ENCODE data around the gene DAAM2. TPM values are rescaled to one million over a fixed set of nuclear protein-coding genes. Genes with fewer than 3 reads are reported as not detected.

DAAM2 gene
- total RNA-seq, 1 donor from 2014 or later, result not detected

- Mint-ChIP-seq H3K4me3 (no peak overlapping the region), H3K27ac (no peak overlapping the region), H3K27me3 (peaks cover 17% of the 10 kb centered on the region), H3K4me1 (no peaks in the 10 kb centered on the region), H3K9me3 (no peaks in the 10 kb centered on the region), H3K36me3 (ENCODE audit: low read depth) (no peaks in the 10 kb centered on the region)
- ATAC-seq (ENCODE audit: low read depth) (no peak), DNase-seq (no peak)
- intact Hi-C loops (cut with micrococcal nuclease), result no loop called here
- TF ChIP-seq, protein P1, sequence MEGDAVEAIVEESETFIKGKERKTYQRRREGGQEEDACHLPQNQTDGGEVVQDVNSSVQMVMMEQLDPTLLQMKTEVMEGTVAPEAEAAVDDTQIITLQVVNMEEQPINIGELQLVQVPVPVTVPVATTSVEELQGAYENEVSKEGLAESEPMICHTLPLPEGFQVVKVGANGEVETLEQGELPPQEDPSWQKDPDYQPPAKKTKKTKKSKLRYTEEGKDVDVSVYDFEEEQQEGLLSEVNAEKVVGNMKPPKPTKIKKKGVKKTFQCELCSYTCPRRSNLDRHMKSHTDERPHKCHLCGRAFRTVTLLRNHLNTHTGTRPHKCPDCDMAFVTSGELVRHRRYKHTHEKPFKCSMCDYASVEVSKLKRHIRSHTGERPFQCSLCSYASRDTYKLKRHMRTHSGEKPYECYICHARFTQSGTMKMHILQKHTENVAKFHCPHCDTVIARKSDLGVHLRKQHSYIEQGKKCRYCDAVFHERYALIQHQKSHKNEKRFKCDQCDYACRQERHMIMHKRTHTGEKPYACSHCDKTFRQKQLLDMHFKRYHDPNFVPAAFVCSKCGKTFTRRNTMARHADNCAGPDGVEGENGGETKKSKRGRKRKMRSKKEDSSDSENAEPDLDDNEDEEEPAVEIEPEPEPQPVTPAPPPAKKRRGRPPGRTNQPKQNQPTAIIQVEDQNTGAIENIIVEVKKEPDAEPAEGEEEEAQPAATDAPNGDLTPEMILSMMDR (IDR thresholded peaks at IDR 0.05), result no peak
- POLR2A ChIA-PET, result no interaction called here
- CTCF ChIA-PET, result no interaction called here
Observed at GRCh38 chr6:39804466-39805065, 12.4 kb downstream of the DAAM2 start.

DNA sequence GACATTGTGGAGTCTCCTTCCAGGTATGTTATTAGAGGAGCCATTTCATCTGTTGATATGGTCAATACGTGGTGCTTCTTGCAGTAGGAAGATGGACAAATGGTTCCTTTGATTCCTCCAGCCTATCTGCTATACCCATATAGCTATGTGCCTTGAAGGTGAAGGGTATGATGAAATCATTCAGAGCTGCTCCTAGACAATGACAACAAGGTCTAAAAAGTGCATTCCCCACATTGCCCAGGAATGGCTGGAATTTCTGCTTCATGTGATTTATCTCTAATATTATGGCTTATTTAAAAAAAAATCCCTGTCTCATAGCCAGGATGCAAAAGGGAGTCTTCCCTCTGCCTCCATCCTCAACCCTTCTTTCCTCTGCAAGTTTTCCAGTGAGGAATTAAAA is 14.1 kb downstream of the DAAM2 start:
- Mint-ChIP-seq H3K9me3 (no peaks in the 10 kb centered on the region), H3K27ac (no peak overlapping the region), H3K4me1 (no peaks in the 10 kb centered on the region), H3K4me3 (no peak overlapping the region), H3K27me3 (peaks cover 17% of the 10 kb centered on the region), H3K36me3 (ENCODE audit: low read depth) (no peaks in the 10 kb centered on the region)
- TF ChIP-seq, protein P1 (IDR thresholded peaks at IDR 0.05), result no peak
- ATAC-seq (ENCODE audit: low read depth), result no peak
- intact Hi-C loops (cut with micrococcal nuclease), result no loop called here
- no peak for DNase-seq
- ChIA-PET POLR2A (no interaction called here), CTCF (no interaction called here)

DNA sequence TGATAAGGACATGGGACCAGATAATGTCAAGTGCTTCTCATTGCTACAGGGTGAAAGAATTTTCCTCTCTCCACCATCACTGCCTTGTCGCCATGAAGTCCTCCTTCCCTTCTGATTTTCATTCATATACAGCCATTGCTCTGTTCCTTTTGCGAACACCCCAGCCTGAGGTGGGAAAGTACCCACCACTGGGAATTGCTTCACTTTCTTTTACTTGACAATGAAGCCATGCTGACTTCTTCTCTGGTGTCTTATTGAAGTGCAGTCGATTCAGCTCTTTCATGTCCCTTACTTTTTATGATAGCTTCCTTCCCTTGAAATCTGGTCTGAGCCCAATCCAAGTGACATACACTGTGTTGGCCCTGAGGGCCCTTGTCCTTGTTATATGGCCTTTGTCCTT is 16.2 kb downstream of the DAAM2 start:
- ATAC-seq (ENCODE audit: low read depth), result no peak
- no peak overlapping the region for H3K27ac Mint-ChIP-seq
- H3K4me1 Mint-ChIP-seq, result peaks cover 4% of the 10 kb centered on the region
- peaks cover 18% of the 10 kb centered on the region for H3K27me3 Mint-ChIP-seq
- TF ChIP-seq, protein P1 (IDR thresholded peaks at IDR 0.05), result no peak
- DNase-seq, result no peak
- ChIA-PET CTCF (no interaction called here), POLR2A (no interaction called here)
- no peaks in the 10 kb centered on the region for H3K9me3 Mint-ChIP-seq
- H3K36me3 Mint-ChIP-seq (ENCODE audit: low read depth), result no peaks in the 10 kb centered on the region
- intact Hi-C loops (cut with micrococcal nuclease), result no loop called here
- no peak overlapping the region for H3K4me3 Mint-ChIP-seq

GRCh38 chr6:39808964-39809363 is 16.8 kb downstream of the DAAM2 start:
- Mint-ChIP-seq H3K27me3 (peaks cover 15% of the 10 kb centered on the region), H3K36me3 (ENCODE audit: low read depth) (no peaks in the 10 kb centered on the region), H3K4me1 (peaks cover 7% of the 10 kb centered on the region), H3K4me3 (no peak overlapping the region), H3K27ac (no peak overlapping the region), H3K9me3 (no peaks in the 10 kb centered on the region)
- no peak for DNase-seq
- ChIA-PET POLR2A (no interaction called here), CTCF (no interaction called here)
- TF ChIP-seq, protein P1 (IDR thresholded peaks at IDR 0.05), result no peak
- ATAC-seq (ENCODE audit: low read depth), result no peak
- intact Hi-C loops (cut with micrococcal nuclease), result no loop called here

DNA sequence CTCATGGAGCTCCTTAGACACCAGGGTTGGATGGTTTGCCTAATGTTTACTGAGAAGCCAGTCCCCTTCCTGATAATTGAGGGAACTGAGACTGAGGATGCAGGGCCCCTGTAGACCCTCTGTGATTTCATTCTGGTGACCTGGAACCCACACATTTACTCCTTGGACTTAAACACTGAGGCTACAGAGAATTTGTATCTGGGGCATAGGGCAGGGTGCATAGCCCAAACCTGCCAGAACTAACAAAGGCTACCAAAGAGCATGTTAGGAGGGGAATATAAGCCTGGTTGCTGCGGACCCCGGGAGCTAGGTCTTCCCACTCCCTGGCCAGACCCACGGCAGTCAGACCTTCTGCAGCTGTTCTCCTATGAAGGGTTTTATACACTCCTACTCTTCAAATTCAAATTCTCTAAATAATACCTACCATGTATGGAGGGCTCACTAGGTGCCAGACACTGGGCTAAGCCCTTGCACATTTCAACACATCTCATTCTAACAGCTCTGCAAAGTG is 19.7 kb downstream of the DAAM2 start:
- TF ChIP-seq, protein P1 (IDR thresholded peaks at IDR 0.05), result no peak
- Mint-ChIP-seq H3K4me1 (peaks cover 7% of the 10 kb centered on the region), H3K9me3 (no peaks in the 10 kb centered on the region), H3K4me3 (no peak overlapping the region), H3K36me3 (ENCODE audit: low read depth) (no peaks in the 10 kb centered on the region), H3K27ac (no peak overlapping the region), H3K27me3 (peaks cover 5% of the 10 kb centered on the region)
- no peak for ATAC-seq (ENCODE audit: low read depth)
- intact Hi-C loops (cut with micrococcal nuclease), result no loop called here
- ChIA-PET POLR2A (no interaction called here), CTCF (no interaction called here)
- no peak for DNase-seq
